ENCODE data around the gene TREML1. TPM values are rescaled to one million over a fixed set of nuclear protein-coding genes. Genes with fewer than 3 reads are reported as not detected.

Gene TREML1
- total RNA-seq, 1 donor = not detected

DNA sequence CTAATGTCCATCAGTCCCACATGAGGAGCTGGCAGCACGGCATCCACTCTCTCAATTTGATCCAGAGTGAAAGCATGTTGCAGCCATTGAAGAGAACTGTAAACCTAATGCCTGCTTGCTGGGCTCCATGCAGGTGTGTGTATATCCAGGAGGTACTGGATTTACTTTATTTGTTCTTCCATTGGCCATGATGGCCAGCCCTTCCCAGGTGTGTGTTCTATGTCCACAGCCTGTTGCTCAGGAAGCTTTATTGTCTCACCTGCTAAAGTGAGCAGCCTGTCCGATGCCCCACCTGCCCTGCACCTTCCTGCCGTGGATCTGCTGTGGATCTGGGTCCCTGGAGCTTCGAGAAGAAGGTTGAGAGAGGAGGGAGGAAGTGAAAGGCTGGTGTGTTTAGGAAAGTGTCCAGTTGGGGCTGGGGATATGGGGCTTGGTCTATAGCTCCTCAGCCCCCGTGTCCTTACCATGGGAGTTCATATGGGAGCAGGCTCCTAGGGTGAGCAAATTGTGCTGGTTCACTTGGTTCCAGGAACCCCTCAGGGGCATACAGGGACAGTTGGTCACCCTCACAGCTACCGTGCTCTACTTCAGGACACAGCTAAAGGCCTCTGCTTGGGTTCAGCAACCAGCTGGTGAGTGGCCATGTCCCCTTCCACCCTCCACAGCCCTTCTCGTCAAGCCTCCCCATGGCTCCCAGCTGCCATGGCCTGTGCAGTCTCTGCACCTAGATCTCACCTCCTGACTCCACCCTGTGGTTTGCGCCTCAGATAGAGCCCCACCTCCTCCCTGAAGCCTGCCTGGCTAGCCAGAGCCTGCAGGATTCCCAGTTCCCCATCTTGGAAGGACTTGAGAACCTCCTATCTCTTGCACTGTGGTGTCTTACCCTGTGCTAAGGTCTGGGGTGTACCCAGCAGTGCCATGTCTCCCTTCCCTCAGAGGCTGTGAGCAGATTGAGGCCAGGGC is 34.1 kb upstream of the TREML1 start:
- TF ChIP-seq, protein P1, sequence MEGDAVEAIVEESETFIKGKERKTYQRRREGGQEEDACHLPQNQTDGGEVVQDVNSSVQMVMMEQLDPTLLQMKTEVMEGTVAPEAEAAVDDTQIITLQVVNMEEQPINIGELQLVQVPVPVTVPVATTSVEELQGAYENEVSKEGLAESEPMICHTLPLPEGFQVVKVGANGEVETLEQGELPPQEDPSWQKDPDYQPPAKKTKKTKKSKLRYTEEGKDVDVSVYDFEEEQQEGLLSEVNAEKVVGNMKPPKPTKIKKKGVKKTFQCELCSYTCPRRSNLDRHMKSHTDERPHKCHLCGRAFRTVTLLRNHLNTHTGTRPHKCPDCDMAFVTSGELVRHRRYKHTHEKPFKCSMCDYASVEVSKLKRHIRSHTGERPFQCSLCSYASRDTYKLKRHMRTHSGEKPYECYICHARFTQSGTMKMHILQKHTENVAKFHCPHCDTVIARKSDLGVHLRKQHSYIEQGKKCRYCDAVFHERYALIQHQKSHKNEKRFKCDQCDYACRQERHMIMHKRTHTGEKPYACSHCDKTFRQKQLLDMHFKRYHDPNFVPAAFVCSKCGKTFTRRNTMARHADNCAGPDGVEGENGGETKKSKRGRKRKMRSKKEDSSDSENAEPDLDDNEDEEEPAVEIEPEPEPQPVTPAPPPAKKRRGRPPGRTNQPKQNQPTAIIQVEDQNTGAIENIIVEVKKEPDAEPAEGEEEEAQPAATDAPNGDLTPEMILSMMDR (IDR thresholded peaks at IDR 0.05; ENCODE audit: insufficient read depth, low read depth, low read length) = no peak
- no peak overlapping the region for H3K4me3 ChIP-seq (ENCODE audit: low read depth, low read length)

DNA sequence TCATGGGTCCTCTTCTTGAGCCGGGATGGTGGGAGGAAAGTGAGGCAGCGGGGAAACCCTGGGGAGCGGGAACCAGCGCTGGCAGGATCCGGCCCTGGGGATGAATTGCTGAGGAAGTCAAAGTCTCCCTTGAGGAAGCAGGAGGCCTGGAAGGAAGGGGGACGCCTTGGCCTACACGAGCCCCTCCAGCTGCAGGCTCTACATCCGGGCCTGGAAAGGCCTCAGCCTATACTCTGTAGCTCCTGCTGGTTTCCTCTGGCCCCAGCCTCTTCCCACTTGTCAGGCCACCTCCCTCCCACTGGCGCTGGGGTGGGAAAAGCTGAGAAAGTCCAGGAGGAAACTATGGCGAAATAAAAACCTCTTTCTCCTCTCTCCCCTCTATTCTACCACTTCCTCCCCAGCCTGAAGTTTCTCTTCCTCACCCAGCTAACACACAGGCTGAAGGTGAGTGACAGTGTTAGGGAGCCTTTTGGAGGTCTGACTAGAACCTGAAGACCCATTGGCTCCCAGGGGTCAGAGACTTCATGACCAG is 31.9 kb upstream of the TREML1 start:
- DNase-seq (ENCODE audit: low read depth) = no peak
- TF ChIP-seq, protein P1 (IDR thresholded peaks at IDR 0.05; ENCODE audit: insufficient read depth, low read depth, low read length) = no peak
- no peak overlapping the region for H3K4me3 ChIP-seq (ENCODE audit: low read depth, low read length)

More for the DNA sequence above, 34.1 kb upstream of the TREML1 start:
- no peak for DNase-seq (ENCODE audit: low read depth)

DNA sequence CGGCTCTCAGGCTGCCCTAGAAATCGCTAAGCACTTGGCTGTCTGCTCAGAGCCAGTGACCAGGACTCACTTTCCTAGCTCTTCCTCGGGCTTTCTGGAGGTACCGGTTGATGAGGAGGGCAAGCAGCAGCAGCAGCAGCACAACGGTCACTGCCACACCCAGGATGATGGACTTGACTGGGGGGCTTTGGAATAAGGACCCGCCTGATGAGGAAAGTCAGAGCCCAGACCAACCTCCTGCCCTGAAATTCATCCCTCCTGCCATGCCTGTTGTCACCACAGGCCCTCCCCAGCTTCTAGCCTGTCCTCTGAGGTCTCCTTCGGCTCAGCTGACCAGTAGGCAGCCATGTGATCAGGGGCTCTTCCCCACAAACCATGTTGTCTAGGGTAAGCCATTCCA is 30.6 kb upstream of the TREML1 start:
- DNase-seq (ENCODE audit: low read depth) = no peak
- no peak overlapping the region for H3K4me3 ChIP-seq (ENCODE audit: low read depth, low read length)
- TF ChIP-seq, protein P1 (IDR thresholded peaks at IDR 0.05; ENCODE audit: insufficient read depth, low read depth, low read length) = no peak

DNA sequence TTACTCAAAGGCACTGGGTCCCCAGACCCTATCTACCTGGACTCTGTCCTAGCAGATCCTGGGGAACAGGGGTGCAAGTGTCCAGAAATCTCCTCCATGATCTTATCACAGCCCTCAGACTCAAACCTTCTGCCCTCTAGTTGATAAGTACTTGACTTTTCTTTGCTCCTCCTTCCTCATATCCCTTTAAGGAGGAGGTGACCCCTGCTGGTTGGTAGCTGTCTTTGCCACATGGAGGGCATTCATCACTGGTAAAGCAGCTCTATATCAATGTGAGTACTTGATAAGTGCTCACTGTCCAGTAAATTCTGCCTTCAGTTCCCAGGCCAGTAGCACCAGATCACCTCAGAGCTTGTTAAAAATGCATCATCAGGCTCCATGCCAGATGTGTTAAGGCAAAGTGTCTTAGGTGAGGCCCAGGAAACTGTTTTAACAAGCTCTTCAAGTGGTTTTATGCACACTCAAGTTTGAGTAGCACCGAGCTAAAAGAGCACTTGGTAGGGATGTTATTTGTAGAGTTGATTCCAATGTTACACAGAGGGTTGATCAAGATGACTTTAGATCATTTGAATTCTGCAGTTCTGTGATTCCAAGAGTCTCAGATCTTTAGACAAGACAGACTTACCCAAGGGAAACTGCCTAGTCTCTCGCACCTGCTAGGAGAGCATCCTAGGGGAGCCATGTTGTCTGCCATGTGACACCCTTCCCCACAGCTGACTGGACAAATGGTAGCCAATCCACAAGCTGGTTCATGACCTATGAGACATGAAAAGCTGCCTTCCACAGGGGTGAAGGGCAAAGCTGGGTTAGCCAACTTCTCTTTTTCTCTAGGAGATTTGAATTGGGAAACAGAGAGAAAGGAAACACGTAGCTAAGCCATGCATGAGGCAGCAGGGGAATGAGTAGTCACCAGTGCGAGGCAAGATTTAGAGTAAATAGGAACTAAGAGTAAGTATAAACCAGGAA is 28.2 kb upstream of the TREML1 start:
- DNase-seq (ENCODE audit: low read depth) = peak; percentile 62
- H3K4me3 ChIP-seq (ENCODE audit: low read depth, low read length) = no peak overlapping the region
- TF ChIP-seq, protein P1 (IDR thresholded peaks at IDR 0.05; ENCODE audit: insufficient read depth, low read depth, low read length) = peak; percentile 76

DNA sequence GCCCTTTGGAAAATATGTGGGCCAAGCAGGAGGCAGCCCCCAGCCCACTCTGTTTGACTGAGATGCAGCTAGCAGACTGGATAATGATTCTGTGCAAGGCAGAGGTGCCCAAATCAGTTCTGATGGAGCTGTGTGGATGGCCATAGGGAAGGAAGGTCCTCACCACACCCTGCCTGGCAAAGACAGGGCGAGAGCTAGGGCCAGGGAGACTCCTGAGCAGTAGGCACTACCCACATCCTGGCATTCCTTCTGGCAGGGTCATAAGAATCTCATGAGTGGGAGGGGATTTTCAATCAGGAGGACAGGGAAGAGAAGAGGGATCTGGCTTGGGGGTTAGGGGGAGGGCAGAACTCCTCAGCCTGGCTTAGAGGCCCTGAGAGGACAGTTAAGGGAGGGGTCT is 27.4 kb upstream of the TREML1 start:
- H3K4me3 ChIP-seq (ENCODE audit: low read depth, low read length) = no peak overlapping the region
- no peak for DNase-seq (ENCODE audit: low read depth)
- TF ChIP-seq, protein P1 (IDR thresholded peaks at IDR 0.05; ENCODE audit: insufficient read depth, low read depth, low read length) = no peak

DNA sequence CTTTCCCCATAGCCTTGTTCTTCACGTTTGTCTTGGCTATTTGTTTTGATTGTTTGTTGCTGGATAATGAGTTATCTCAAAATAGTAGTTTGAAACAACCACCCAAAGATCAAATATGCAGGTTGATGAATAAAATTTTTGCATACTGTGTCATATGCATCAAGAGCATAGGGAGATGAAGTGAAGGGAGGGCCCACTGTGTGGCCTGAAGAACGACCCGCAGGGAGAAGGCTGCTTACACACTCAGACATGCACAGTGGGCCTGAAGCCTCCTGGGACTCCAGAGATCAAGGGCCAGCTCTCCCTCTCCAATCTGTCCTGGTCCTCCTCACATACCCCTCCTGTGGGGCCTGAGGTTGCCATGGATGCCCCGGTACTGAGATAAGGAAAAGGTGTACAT is 25.0 kb upstream of the TREML1 start:
- TF ChIP-seq, protein P1 (IDR thresholded peaks at IDR 0.05; ENCODE audit: insufficient read depth, low read depth, low read length) = no peak
- H3K4me3 ChIP-seq (ENCODE audit: low read depth, low read length) = no peak overlapping the region
- no peak for DNase-seq (ENCODE audit: low read depth)
